T follicular helper cell (primary cell): Measurements from ENCODE around the gene C4B.
"Not testable (repeated sequence)": the region's sequence is repeated elsewhere in the genome, so short reads cannot be mapped to it uniquely, and the experiment has no call there.

ENCODE experiments used
- DNase-seq: peaks from one replicate; pipeline ENCODE4 v3.0.0-alpha.2; 2020; ENCODE audit warnings: low read depth

C4B gene

DNA sequence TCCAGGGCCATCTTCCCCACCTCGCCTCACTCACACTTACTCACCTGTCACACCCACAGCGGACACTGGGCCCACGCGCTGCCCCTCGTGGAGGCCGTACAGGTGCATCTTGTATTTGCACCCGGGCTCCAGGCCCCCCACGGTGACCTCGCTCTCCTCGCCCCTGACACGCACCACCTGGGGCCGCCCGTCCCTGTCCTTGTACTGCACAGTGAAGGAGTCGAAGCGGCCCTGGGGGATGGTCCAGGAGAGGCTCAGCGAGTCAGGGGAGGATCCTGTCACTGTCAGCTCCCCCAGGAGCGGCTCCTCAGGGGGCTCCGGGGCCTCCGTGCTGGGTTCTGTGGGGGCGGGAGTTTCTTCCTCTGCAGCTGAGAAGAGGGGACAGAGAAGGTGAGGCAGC is 38.0 kb downstream of the C4B start:
- not testable (repeated sequence) for DNase-seq

DNA sequence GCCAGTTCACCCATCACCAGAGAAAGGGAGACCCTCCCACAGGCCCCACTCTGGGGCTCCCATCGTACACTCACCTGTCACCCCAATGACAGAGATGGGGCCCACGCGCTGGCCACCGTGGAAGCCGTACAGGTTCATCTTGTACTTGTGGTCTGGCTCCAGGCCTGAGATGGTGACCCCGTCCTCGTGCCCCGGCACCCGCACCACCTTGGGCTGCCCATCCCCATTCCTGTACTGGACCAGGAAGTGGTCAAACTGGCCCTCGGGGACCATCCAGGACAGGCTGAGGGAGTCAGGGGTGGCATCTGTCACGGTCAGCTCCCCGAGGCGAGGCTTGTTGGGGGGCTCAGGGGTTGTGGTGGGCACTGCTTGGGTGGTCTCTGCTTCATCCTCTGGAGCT is 38.7 kb downstream of the C4B start:
- DNase-seq: not testable (repeated sequence)

DNA sequence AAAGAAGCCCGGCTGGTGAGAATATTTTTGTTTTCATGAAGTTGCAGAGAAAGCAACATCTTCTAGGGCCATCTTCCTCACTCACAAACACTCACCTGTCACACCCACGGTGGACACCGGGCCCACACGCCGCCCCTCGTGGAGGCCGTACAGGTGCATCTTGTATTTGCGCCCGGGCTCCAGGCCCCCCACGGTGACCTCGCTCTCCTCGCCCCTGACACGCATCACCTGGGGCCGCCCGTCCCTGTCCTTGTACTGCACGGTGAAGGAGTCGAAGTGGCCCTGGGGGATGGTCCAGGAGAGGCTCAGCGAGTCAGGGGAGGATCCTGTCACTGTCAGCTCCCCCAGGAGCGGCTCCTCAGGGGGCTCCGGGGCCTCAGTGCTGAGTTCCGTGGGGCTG is 41.2 kb downstream of the C4B start:
- DNase-seq: not testable (repeated sequence)

DNA sequence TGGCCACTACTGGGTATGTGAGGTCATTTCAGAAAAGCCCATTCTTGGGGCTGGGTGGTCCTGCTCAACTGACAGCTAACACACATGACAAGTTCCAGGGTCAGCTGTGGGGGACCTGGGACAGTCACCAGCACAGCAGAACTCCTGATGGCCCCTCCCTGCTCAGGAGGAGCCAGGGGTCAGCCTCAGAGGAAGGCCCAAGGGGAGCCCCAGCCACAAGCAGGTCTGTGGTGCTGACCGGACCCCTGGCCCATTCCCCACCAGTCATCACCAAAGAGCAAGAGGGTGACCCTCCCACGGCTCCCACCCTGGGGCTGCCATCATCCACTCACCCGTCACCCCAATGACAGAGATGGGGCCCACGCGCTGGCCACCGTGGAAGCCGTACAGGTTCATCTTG is 41.7 kb downstream of the C4B start:
- no peak for DNase-seq

DNA sequence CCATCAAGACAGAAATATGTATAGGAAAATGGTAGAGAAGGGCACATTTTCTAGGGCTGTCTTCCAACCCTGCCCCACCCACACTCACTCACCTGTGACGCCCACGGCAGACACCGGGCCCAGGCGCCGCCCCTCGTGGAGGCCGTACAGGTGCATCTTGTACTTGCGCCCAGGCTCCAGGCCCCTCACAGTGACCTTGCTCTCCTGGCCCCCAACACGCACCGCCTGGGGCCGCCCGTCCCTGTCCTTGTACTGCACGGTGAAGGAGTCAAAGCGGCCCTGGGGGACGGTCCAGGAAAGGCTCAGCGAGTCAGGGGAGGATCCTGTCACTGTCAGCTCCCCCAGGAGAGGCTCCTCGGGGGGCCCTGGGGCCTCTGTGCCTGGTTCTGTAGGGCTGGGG is 43.4 kb downstream of the C4B start:
- no peak for DNase-seq

DNA sequence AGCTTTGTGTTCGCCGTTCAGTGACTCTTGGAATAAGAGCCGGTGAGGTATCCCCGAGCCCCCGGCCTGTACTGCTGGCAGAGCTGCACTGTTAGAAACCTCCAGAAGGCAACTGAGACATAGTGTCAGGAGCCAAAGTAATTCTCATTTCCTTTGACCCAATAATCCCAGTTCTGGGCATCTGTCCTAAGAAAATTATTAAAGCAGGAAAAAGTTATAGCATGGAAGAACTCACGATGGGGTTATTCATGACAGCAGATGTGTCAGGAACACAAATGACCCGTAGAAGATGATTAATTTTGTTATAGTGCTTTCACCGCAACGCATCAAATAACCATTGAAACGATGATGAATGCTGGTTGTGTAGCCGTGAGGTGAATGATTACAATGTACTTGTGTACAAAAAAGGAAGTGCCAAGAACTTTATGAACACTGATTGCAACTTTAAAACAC is 43.9 kb downstream of the C4B start:
- no peak for DNase-seq

DNA sequence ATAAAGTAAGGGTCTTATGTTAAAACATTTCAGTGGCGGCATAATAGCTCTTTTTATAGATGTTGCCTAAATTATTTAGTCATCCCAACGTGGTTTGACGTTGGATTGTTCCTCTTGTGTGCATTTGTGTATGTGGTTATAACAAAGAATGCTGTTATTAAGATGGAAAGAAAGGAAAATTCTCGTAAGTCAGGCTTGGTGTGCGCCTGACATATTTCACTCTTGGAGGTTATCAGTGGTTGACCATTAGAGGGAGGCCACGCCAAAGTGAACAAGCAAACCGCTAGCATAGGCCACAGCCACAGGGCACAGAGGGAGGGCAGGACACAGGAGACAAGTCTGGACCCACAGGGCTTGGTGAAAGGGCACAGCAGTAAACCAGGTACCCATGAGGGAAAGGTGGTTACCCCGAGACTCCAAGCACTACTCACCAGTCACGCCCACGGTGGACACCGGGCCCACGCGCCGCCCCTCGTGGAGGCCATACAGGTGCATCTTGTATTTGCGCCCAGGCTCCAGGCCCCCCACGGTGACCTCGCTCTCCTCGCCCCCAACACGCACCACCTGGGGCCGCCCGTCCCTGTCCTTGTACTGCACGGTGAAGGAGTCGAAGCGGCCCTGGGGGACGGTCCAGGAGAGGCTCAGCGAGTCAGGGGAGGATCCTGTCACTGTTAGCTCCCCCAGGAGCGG is 46.5 kb downstream of the C4B start:
- no peak for DNase-seq

DNA sequence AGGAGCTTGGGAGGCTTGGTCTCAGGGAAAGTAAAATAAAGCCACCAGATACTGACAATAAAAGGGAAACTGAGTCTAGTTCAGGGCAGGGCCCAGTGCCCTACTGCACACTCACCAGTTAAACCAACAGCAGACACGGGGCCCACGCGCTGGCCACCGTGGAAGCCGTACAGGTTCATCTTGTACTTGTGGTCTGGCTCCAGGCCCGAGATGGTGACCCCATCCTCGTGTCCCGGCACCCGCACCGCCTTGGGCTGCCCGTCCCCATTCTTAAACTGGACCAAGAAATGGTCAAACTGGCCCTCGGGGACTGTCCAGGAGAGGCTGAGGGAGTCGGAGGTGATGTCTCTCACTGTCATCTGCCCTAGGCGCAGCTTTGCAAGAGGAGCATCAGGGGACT is 50.1 kb downstream of the C4B start:
- DNase-seq: no peak

DNA sequence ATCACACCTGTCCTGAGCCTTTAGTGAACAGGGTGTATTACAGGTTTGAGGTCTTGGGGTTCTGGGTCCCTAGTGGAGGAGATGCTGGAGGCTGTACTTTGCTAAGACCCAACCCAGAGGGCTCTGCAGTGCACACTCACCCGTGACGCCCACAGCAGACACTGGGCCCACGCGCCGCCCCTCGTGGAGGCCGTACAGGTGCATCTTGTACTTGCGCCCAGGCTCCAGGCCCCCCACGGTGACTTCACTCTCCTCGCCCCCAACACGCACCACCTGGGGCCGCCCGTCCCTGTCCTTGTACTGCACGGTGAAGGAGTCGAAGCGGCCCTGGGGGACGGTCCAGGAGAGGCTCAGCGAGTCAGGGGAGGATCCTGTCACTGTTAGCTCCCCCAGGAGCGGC is 52.9 kb downstream of the C4B start:
- DNase-seq: not testable (repeated sequence)

DNA sequence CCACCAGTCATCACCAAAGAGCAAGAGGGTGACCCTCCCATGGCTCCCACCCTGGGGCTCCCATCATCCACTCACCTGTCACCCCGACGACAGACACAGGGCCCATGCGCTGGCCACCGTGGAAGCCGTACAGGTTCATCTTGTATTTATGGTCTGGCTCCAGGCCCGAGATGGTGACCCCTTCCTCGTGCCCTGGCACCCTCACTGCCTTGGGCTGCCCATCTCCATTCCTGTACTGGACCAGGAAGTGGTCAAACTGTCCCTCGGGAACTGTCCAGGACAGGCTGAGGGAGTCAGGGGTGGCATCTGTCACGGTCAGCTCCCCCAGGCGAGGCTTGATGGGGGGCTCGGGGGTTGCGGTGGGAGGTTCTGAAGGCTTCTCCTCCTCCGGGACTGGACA is 53.7 kb downstream of the C4B start:
- not testable (repeated sequence) for DNase-seq

DNA sequence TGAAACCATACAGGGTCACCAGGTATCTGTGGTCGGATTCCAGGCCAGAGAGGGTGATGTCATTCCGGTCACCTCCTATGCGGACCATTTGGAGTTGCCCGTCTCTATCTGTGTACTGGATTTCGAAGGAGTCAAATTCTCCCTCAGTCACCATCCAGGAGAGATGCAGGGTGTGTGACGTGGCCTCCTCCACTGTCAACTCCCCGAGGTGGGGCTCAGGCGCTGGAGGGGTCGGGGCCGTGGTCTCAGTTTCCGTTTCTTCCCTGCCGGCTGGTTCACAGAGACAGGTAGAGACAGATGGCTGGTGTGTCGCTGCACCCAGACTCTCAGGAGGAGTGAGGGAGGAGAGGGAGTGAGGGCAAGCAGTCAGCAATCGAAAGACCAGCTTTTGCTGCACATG is 54.3 kb downstream of the C4B start:
- no peak for DNase-seq

DNA sequence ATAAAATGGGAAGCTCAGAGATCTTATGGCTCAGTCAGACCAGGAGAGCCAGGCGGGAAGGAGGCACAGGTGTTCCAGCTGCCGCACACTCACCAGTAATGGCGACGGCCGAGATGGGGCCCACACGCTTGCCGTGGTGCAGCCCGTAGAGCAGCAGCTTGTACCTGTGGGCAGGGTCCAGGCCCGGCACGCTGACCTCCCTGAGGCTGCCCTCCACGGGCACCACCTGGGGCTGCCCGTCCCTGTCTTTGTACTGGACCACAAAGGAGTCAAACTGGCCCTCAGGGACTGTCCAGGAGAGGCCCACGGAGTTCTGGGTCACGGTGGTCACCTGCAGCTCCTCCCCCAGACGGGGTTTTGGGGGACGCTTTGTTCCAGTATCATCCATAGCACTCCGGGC is 54.9 kb downstream of the C4B start:
- DNase-seq: no peak

DNA sequence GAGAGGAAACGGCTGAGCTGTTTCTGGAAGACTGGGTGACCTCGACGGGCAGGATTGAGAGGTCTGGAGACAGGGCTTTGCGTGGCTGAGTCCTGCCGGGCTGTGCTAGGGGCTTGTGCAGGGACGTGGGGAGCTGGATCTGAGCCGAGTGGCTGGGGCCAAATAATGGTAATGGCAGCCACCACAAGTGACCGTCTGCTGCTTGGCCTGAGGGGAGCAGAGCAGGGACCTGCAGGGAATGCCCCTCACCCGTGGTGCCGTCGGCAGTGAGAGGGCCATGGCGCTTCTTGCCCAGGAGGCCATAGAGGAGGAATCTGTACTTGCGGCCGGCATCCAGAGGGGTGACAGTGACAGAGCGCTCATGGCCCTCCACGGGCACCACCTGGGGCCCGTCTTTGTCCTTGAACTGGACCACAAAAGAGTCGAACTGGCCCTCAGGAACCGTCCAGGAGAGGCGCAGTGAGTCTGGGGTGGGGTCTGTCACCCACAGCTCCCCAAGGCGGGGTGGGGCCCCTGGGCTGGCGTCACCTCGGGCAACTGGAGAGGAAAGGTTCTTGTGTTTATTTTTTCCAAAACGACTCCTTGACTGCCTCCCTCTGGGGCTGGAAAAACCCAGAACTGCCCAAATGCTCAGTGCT is 55.4 kb downstream of the C4B start:
- no peak for DNase-seq

DNA sequence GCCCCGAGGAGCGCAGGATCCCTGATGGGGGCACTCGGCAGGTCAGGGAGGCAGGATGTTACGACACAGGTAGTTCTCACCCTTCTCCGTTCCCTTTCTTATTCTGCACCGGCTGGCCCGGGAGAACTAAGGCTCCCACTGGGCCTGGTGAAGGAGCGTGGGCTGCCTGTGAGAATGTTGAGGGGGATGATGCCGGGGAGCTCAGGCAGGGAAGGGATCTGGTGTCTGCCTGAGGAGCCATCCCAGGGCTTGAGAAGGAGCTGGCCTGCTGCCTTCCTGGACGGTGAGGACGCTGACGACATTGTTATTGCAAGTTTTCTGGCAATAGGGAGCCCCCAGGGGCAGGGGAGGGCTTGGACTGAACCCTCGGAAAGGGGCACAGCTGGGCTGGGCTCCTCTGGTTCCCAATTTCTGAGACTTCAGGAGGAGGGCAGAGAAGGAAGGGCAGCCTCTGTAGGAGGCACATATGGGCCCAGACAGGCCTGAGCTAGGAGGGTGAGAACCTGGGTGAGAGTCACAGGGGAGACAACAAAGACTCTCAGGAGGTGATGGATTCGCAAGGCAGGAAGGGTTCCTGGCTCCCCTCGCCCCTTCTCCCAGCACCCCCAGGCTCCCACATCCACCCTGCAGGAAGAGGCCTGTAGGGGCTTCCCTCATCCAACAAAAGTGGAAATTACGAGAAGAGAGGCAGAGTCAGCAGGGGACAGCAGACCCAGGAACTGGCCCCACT is 56.4 kb downstream of the C4B start:
- no peak for DNase-seq

DNA sequence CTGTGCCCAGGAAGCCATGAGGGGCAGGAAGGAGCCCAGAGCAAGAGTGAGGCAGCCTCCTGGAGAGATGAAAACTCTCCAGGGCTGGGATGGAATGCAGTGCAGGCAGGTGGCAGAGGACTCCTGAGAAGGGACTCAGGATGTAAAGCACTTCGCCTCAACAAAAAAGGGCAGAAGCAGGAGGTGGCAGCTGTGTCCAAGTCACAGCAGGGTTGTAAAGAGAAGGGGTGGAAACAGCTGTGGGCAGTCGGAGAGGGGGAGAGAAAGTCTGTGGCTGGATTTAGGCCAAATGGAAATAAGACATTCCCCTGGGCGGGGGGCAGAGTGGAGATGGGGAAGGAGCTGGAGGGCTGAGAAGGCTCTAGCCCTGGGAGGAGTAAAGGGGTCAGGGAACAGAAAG is 58.5 kb downstream of the C4B start:
- no peak for DNase-seq

DNA sequence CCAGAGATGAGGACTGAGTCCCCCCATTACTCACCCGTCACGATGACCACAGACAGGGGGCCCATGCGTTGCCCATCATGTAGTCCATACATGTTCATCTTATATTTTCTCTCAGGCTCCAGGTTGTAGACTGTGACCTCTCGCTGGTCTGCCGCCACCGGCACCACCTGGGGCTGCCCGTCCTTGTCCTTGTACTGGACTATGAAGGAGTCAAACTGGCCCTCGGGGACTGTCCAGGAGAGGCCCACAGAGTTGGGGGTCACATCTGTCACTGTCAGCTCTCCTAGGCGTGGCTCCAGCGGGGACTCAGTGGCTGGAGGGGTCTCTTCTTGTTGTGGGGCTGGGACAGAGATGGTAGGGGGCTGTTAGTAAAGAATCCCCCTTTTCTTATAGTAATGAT is 59.0 kb downstream of the C4B start:
- DNase-seq: no peak

DNA sequence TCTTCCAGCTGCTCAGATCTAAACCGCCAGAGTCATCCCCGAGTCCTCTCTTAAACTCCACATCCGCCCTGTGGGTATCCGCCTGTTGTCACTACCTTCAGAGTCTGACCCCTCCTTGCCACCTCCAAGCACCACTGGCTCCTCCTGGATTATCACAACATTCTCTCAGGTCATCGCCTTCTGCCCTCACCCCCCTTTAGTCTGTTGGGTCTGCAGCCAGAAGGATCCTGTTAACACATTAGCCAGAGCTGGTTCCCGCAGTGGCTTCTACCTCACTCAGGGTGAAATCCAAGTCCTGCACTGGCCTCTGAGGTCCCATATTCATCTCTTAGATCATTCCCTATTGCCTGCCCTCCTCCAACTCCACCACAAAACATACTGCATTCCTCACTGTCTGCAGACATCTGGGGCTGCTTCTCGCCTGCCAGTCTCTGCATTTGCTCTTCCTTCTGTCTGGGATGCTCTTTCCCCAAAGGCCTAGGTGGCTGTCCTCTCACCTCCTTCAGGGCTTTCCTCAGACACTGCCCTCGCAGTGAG is 60.5 kb downstream of the C4B start:
- no peak for DNase-seq

DNA sequence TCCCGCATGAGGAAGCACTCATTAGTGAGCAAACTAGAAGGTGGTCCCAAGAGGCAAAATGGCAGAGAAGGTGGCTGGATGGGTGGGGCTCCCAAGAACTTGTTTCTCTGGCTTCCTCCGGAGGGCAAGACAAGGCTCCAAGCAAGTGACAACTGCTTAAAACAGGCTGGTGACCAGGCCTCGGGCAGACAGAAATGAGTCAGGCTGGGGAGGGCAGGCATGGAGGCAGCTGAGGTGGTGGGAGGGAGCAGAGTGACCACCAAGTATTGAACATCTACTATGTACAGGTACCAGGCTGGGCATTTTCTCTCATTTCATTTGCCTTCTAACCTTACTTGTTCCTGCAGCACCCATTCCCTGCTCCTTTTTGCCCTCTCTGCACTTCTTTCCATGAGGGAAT is 61.2 kb downstream of the C4B start:
- no peak for DNase-seq

DNA sequence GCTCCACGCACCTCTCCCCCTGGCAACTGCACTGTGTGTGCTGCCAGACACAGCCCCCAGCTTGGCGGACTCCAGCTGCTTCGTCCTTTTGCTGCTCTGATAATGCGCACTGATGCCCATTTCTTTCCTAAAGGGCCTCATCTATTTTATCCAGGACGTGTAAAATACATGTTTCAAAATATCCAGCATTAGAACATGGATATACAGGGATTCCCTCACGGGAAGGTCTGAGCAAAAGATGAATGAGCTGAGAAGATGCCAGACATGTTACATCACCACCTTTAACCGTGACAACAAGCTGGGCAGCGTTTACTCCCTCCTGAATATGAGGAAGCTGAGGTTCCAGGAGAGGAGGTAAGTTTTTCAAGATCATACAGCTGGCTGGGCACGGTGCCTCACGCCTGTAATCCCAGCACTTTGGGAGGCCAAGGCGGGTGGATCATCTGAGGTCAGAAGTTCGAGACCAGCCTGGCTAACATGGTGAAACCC is 61.8 kb downstream of the C4B start:
- no peak for DNase-seq

DNA sequence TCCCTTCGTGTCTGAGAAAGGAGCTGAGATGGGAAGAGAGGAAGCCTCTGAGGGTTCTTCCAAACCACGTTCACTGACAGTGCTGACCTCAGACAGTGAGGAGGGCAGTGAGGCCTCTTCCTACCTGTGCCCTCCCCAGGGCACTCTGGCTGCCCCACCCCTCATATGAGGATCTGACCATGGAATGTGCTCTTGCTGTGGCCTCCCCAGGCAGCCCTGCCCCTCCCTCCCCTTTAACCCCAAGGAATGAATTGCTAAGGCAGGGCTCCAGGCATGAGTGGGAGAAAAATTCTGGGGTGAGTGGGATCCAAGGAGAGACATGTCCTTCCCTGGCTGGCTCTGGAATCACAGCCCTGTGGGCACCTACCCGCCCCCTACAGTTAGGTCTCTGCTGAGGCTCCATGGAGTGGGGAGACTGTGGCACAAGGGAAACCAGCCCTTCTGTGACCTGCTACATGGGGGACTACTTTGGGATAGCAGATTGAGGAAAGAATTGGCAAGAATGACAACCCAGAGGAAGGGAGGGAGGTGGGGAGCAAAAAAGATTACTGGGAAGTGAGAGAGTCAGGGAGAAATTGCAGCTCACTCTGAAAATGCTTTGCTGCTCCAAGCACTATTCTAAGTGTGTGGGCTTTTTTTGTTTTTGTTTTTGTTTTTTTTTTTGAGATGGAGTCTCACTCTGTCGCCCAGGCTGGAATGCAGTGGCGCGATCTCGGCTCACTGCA is 65.1 kb downstream of the C4B start:
- DNase-seq: no peak

DNA sequence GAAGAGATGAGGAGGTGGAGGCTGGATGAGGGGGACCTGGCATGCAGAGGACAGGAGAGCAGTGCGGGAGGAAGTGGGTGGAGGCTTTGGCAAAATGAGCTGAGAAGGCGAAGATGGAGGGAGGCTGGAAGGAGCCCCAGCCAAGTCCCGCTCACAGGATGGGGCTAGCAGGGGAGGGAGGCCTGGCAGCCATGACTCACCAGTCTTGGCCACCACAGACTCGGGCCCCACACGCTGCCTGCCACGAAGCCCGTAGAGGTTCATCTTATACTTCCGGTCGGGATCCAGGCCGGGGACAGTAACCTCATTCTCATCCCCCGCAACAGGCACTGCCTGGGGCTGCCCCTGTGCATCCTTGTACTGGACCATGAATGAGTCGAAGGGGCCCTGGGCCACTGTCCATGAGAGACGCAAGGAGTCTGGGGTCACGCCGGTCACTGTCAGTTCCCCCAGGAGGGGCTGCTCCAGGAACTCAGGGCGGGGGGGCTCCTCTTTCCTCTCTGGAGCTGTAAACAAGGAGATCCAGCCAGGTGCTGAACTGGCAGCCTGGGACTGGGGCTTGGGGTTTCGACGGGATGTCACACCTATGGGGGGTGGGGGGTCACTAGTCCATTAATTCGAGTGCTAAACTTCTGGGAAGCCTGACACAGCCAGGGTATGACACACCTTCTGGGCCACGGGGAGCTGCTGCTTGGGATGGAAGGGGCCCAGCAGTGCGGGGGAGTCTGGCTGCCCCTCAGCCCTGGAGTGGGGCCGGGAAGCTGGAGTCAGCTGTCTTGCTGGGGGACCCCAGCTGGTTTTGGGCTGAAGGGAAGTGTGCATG is 66.8 kb downstream of the C4B start:
- DNase-seq: no peak
